RWPE1 (cell line): ENCODE measurements around the gene RAB7A.

Experiments used
- CTCF ChIA-PET: fragments of 350-600 bp; sonication (Branson Sonifier 250); formaldehyde crosslinking; extraction: SDS; loops from one replicate; lab custom pipeline; 2021; lab: Yijun Ruan, JAX
- POLR2A ChIA-PET: fragments of 400-600 bp; formaldehyde crosslinking; extraction: SDS; loops from one replicate; lab custom pipeline; 2020; ENCODE audit warnings: antibody characterized with exemption; ENCODE audit not compliant: low non-redundant PET; lab: Yijun Ruan, JAX
- DNase-seq: peaks from one replicate; pipeline ENCODE4 v3.0.0; 2012; ENCODE audit warnings: low spot score
- H3K27ac ChIP-seq: fragments of 450-650 bp; 2 replicates; pipeline ENCODE4 v1.5.1; 2017
- TF ChIP-seq, protein P1 (sequence below): fragments of 450-650 bp; conservative IDR thresholded peaks from 2 replicates; pipeline ENCODE4 v1.5.1; 2017; ENCODE audit warnings: low read depth, mild to moderate bottlenecking

Gene RAB7A

GRCh38 chr3:128807186-128807830 lies 81.3 kb downstream of the RAB7A start:
- peak overlapping the region; percentile 41 for H3K27ac ChIP-seq

DNA sequence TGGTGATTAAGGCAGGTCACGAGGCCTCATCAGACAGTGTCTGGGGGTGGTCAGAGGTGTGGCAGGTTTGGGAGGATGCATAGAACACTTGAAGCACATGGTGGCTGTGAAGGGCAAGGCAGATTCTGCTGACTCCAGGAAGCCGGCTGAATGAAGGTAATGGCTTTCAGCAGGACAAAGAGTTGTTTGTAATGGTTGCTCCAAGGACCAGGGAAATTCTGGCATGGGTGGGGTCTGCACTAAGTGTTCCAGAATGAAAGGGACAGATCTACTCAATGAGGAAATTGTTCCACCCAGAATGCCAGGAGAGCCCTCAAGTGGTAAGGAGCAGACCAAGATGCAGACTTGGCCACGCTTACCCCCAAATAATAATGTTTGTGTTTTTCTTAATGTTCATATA lies 82.7 kb downstream of the RAB7A start:
- ChIA-PET CTCF (no interaction called here), POLR2A (no interaction called here)
- 0 out of 2 replicates have a peak overlapping the region, but pooled peaks have one; percentile 37 for H3K27ac ChIP-seq
- DNase-seq: no peak
- TF ChIP-seq, protein P1, sequence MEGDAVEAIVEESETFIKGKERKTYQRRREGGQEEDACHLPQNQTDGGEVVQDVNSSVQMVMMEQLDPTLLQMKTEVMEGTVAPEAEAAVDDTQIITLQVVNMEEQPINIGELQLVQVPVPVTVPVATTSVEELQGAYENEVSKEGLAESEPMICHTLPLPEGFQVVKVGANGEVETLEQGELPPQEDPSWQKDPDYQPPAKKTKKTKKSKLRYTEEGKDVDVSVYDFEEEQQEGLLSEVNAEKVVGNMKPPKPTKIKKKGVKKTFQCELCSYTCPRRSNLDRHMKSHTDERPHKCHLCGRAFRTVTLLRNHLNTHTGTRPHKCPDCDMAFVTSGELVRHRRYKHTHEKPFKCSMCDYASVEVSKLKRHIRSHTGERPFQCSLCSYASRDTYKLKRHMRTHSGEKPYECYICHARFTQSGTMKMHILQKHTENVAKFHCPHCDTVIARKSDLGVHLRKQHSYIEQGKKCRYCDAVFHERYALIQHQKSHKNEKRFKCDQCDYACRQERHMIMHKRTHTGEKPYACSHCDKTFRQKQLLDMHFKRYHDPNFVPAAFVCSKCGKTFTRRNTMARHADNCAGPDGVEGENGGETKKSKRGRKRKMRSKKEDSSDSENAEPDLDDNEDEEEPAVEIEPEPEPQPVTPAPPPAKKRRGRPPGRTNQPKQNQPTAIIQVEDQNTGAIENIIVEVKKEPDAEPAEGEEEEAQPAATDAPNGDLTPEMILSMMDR: no peak

More at GRCh38 chr3:128807186-128807830, 81.3 kb downstream of the RAB7A start:
- POLR2A ChIA-PET: no interaction called here
- TF ChIP-seq, protein P1: no peak
- DNase-seq: no peak
- CTCF ChIA-PET: interaction anchor here (0.6 to 1.0 kb wide), 2 partner anchors 12 to 81 kb away, joined by 3 to 5 read pairs; no protein-coding TSS in a partner anchor

DNA sequence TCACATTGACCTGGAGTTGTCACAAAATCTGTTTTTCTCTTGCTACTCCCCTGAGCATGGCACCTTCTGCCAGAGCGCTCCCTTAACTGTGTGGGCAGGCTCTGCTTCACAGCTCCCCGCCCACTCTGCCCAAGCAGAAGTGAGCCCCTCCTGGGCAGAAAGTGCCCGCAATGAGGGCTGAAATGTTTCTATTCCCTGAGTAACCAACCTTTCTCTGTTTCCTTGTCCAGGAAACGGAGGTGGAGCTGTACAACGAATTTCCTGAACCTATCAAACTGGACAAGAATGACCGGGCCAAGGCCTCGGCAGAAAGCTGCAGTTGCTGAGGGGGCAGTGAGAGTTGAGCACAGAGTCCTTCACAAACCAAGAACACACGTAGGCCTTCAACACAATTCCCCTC lies 87.1 kb downstream of the RAB7A start:
- ChIA-PET CTCF (no interaction called here), POLR2A (no interaction called here)

DNA sequence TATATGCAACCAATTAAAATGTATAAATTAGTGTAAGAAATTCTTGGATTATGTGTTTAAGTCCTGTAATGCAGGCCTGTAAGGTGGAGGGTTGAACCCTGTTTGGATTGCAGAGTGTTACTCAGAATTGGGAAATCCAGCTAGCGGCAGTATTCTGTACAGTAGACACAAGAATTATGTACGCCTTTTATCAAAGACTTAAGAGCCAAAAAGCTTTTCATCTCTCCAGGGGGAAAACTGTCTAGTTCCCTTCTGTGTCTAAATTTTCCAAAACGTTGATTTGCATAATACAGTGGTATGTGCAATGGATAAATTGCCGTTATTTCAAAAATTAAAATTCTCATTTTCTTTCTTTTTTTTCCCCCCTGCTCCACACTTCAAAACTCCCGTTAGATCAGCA lies 88.1 kb downstream of the RAB7A start:
- CTCF ChIA-PET: no interaction called here
- DNase-seq: no peak
- TF ChIP-seq, protein P1: no peak
- POLR2A ChIA-PET: no interaction called here
- no peak overlapping the region for H3K27ac ChIP-seq

More for the DNA sequence above, 87.1 kb downstream of the RAB7A start:
- DNase-seq: no peak
- TF ChIP-seq, protein P1: no peak
- 0 out of 2 replicates have a peak overlapping the region, but pooled peaks have one; percentile 2 for H3K27ac ChIP-seq

GRCh38 chr3:128814519-128815317 lies 88.7 kb downstream of the RAB7A start:
- CTCF ChIA-PET: interaction anchor here (0.6 kb wide), 1 partner anchor 468 kb away, joined by 3 read pairs; no protein-coding TSS in a partner anchor
- POLR2A ChIA-PET: no interaction called here
- no peak for DNase-seq

More at GRCh38 chr3:128814519-128815317, 88.7 kb downstream of the RAB7A start:
- TF ChIP-seq, protein P1: no peak
- no peak overlapping the region for H3K27ac ChIP-seq
